K562 (cell line): ENCODE measurements around the gene NUDT22. TPM values are rescaled to one million over a fixed set of nuclear protein-coding genes. Genes with fewer than 3 reads are reported as not detected.

Experiments used
- CCAR2 ChIP-seq: fragments of 200-400 bp; formaldehyde crosslinking; IDR thresholded peaks from 2 replicates; pipeline ENCODE4 v1.6.1; 2017; ENCODE audit warnings: mild to moderate bottlenecking, low read depth, low read length
- GABPB2 ChIP-seq: fragments of 250-450 bp; sonication (Bioruptor Pico); conservative IDR thresholded peaks from 2 replicates; pipeline ENCODE4 v1.5.1; 2021; ENCODE audit warnings: mild to moderate bottlenecking
- ILF3 ChIP-seq: fragments of 450-650 bp; IDR thresholded peaks from 2 replicates; pipeline ENCODE4 v1.6.1; 2018; ENCODE audit warnings: antibody characterized with exemption, mild to moderate bottlenecking, moderate library complexity, borderline replicate concordance
- JUND ChIP-seq, 2 experiments: IDR thresholded peaks; 2 replicates in 1 of 2; 3 replicates in 1 of 2; pipeline ENCODE4 v1.6.1; 2011; ENCODE audit warnings: borderline replicate concordance in 2 of 2, low read depth in 2 of 2, low read length in 2 of 2, improper control_type of control experiment in 1 of 2, missing biosample characterization in 1 of 2, missing genetic modification characterization in 1 of 2, missing genetic modification reagents in 1 of 2
- MTA2 ChIP-seq: fragments of 450-650 bp; IDR thresholded peaks from 2 replicates; pipeline ENCODE4 v1.6.1; 2016; ENCODE audit warnings: low read depth
- NBN ChIP-seq: fragments of 450-650 bp; IDR thresholded peaks from 2 replicates; pipeline ENCODE4 v1.6.1; 2016; ENCODE audit warnings: low read depth, mild to moderate bottlenecking
- NCOA2 ChIP-seq, 2 experiments: fragments of 450-650 bp; IDR thresholded peaks; 2 replicates each; pipeline ENCODE4 v1.6.1; 2018; ENCODE audit warnings: mild to moderate bottlenecking in 2 of 2, moderate library complexity in 1 of 2; ENCODE audit not compliant: partially characterized antibody in 2 of 2
- PHF21A ChIP-seq: fragments of 450-650 bp; IDR thresholded peaks from 2 replicates; pipeline ENCODE4 v1.6.1; 2017; ENCODE audit warnings: low read depth, borderline replicate concordance
- RBM34 ChIP-seq: fragments of 200-400 bp; formaldehyde crosslinking; IDR thresholded peaks from 2 replicates; pipeline ENCODE4 v1.6.1; 2018; ENCODE audit warnings: low read length, borderline replicate concordance; ENCODE audit not compliant: insufficient read depth
- RFX1 ChIP-seq: fragments of 450-650 bp; IDR thresholded peaks from 2 replicates; pipeline ENCODE4 v1.6.1; 2016; ENCODE audit warnings: mild to moderate bottlenecking, moderate library complexity
- RHOXF2B ChIP-seq: fragments of 250-450 bp; sonication (Bioruptor Pico); conservative IDR thresholded peaks from 2 replicates; pipeline ENCODE4 v1.5.1; 2021
- SNRNP70 ChIP-seq: fragments of 200-400 bp; formaldehyde crosslinking; optimal IDR thresholded peaks from 2 replicates; pipeline ENCODE3; 2017; ENCODE audit warnings: low read depth, low read length
- SRSF1 ChIP-seq: fragments of 200-400 bp; formaldehyde crosslinking; IDR thresholded peaks from 2 replicates; pipeline ENCODE4 v1.6.1; 2017; ENCODE audit warnings: mild to moderate bottlenecking, low read depth, low read length, moderate library complexity
- STAT5A ChIP-seq: IDR thresholded peaks from 2 replicates; pipeline ENCODE4 v1.6.1; 2012; ENCODE audit warnings: low read length, inconsistent platforms, borderline replicate concordance
- TAF9B ChIP-seq: fragments of 450-650 bp; IDR thresholded peaks from 2 replicates; pipeline ENCODE4 v1.6.1; 2018; ENCODE audit warnings: mild to moderate bottlenecking; ENCODE audit not compliant: partially characterized antibody
- ZNF174 ChIP-seq: fragments of 250-450 bp; sonication (Bioruptor Pico); IDR thresholded peaks from 2 replicates; pipeline ENCODE4 v1.4.0; 2020; ENCODE audit warnings: mild to moderate bottlenecking
- ZNF354B ChIP-seq: fragments of 250-450 bp; sonication (Bioruptor Pico); IDR thresholded peaks from 2 replicates; pipeline ENCODE4 v1.4.0; 2020
- ZNF551 ChIP-seq: fragments of 250-450 bp; sonication (Bioruptor Pico); IDR thresholded peaks from 2 replicates; pipeline ENCODE4 v1.5.0; 2021; ENCODE audit warnings: mild to moderate bottlenecking, moderate library complexity
- ZNF583 ChIP-seq: fragments of 250-450 bp; sonication (Bioruptor Pico); IDR thresholded peaks from 2 replicates; pipeline ENCODE4 v1.4.0; 2020
- ZNF830 ChIP-seq: fragments of 250-450 bp; sonication (Bioruptor Pico); IDR thresholded peaks from 2 replicates; pipeline ENCODE4 v1.5.0; 2021; ENCODE audit warnings: mild to moderate bottlenecking
- polyA plus RNA-seq, 8 experiments: library from polyadenylated mRNA; depleted of rRNA in 4 of 8; stranded (reverse) in 5 of 8; unstranded in 3 of 8; fragments of >200 nt; fragmentation: Nextera tagmentation in 2 of 8; fragmentation: Illumina TruSeq in 1 of 8; extraction: Ambion mirVana in 2 of 8; extraction: Trizol in 1 of 8; gene quantifications; 2 replicates each; pipeline versions ENCODE4 v1.2.1 to v1.2.3, GENCODE V29; 2011 to 2014; ENCODE audit warnings: inconsistent platforms in 1 of 8, missing spikeins in 1 of 8
- total RNA-seq, 7 experiments: library from RNA; depleted of rRNA in 6 of 7; stranded (reverse); fragments of >200 nt in 6 of 7; fragmentation: Illumina TruSeq in 2 of 7; extraction: Trizol in 2 of 7; gene quantifications; 2 replicates each; pipeline versions ENCODE4 v1.2.1 to v1.2.3, GENCODE V29; 2011 to 2021; ENCODE audit warnings: low replicate concordance in 1 of 7
- TF ChIP-seq, protein P1 (sequence below): fragments of 250-450 bp; sonication (Bioruptor Pico); IDR thresholded peaks from 2 replicates; pipeline ENCODE4 v1.4.0; 2020; ENCODE audit warnings: mild to moderate bottlenecking
- TF ChIP-seq, protein P2 (sequence below): sonication (generic); formaldehyde crosslinking; IDR thresholded peaks from 2 replicates; pipeline ENCODE4 v1.8.1; 2023; ENCODE audit warnings: mild to moderate bottlenecking, missing genetic modification reagents
- TF ChIP-seq, protein P3 (sequence below): fragments of 150-350 bp; conservative IDR thresholded peaks from 2 replicates; pipeline ENCODE4 v1.6.1; 2014; ENCODE audit warnings: low read length

The NUDT22 gene
- total and polyA plus RNA-seq, 9 of the 15 experiments (the other 6 are each of a cell fraction or from before 2014, with no cell fraction given): 6.3 to 92.6 (median 37.4) TPM

DNA sequence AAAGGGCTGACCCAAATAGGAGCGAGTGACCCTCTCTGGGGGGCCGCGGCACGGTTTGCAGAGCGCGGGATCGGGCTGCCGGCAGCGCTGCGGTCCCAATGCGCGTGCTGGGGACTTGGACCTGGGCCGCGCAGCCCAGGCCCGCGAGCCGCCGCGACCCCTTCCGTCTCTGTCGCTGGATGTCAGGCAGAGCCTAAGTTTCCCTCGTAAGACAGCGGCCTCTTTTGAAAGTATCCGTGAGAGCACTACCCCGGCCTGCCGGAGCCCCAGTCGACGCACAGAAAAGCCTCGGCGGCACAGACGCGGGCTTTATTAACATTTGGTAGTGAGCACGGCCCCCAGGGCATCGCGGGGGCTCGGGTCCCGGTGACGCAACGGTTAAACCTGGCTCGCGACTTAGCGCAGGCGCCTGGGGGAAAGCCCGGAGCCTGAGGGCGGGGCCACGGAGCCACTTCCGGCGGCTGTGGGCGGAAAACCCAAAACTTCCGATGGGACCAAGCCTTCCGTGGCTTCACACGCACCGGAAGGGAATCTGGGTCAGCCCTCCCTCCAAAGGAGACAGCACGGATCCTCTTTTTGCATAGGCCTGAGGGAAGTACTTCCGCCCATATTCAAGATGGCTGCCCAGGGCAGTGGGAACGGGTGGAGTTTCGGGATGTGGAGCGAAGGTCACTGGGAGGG, 43.6 kb downstream of the NUDT22 start (continued):
- TF ChIP-seq CCAR2 (no peak), RFX1 (no peak), MTA2 (peak; percentile 91), RBM34 (no peak), ILF3 (0 out of 2 replicates have a peak, but pooled peaks have one; percentile 1), ZNF830 (CRISPR knock-in tag) (peak; percentile 93; the same call in 1 of the 2 replicates), SRSF1 (peak; percentile 76; the same call in 1 of the 2 replicates), RHOXF2B (CRISPR knock-in tag) (no peak), ZNF174 (CRISPR knock-in tag) (no peak), GABPB2 (CRISPR knock-in tag) (0 out of 2 replicates have a peak, but pooled peaks have one; percentile 15), ZNF354B (CRISPR knock-in tag) (no peak), NCOA2 (IDR thresholded peaks at IDR 0.05; ENCODE audit: partially characterized antibody in 2 of 2) (no peak), SNRNP70 (no peak), NBN (no peak), ZNF583 (CRISPR knock-in tag) (peak; percentile 44; the same call in 1 of the 2 replicates), JUND (IDR thresholded peaks at IDR 0.05; ENCODE audit: borderline replicate concordance, low read depth, low read length) (peak; percentile 64), JUND (tag; IDR thresholded peaks at IDR 0.05; ENCODE audit: borderline replicate concordance, low read depth, low read length) (no peak; the same call in 2 of the 3 replicates), TAF9B (no peak), STAT5A (no peak; the same call in 1 of the 2 replicates), PHF21A (no peak), ZNF551 (CRISPR knock-in tag) (no peak)
- TF ChIP-seq, protein P1, sequence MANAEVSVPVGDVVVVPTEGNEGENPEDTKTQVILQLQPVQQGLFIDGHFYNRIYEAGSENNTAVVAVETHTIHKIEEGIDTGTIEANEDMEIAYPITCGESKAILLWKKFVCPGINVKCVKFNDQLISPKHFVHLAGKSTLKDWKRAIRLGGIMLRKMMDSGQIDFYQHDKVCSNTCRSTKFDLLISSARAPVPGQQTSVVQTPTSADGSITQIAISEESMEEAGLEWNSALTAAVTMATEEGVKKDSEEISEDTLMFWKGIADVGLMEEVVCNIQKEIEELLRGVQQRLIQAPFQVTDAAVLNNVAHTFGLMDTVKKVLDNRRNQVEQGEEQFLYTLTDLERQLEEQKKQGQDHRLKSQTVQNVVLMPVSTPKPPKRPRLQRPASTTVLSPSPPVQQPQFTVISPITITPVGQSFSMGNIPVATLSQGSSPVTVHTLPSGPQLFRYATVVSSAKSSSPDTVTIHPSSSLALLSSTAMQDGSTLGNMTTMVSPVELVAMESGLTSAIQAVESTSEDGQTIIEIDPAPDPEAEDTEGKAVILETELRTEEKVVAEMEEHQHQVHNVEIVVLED (CRISPR knock-in tag): 0 out of 2 replicates have a peak, but pooled peaks have one; percentile 4
- TF ChIP-seq, protein P2, sequence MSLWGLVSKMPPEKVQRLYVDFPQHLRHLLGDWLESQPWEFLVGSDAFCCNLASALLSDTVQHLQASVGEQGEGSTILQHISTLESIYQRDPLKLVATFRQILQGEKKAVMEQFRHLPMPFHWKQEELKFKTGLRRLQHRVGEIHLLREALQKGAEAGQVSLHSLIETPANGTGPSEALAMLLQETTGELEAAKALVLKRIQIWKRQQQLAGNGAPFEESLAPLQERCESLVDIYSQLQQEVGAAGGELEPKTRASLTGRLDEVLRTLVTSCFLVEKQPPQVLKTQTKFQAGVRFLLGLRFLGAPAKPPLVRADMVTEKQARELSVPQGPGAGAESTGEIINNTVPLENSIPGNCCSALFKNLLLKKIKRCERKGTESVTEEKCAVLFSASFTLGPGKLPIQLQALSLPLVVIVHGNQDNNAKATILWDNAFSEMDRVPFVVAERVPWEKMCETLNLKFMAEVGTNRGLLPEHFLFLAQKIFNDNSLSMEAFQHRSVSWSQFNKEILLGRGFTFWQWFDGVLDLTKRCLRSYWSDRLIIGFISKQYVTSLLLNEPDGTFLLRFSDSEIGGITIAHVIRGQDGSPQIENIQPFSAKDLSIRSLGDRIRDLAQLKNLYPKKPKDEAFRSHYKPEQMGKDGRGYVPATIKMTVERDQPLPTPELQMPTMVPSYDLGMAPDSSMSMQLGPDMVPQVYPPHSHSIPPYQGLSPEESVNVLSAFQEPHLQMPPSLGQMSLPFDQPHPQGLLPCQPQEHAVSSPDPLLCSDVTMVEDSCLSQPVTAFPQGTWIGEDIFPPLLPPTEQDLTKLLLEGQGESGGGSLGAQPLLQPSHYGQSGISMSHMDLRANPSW: no peak
- TF ChIP-seq, protein P3, sequence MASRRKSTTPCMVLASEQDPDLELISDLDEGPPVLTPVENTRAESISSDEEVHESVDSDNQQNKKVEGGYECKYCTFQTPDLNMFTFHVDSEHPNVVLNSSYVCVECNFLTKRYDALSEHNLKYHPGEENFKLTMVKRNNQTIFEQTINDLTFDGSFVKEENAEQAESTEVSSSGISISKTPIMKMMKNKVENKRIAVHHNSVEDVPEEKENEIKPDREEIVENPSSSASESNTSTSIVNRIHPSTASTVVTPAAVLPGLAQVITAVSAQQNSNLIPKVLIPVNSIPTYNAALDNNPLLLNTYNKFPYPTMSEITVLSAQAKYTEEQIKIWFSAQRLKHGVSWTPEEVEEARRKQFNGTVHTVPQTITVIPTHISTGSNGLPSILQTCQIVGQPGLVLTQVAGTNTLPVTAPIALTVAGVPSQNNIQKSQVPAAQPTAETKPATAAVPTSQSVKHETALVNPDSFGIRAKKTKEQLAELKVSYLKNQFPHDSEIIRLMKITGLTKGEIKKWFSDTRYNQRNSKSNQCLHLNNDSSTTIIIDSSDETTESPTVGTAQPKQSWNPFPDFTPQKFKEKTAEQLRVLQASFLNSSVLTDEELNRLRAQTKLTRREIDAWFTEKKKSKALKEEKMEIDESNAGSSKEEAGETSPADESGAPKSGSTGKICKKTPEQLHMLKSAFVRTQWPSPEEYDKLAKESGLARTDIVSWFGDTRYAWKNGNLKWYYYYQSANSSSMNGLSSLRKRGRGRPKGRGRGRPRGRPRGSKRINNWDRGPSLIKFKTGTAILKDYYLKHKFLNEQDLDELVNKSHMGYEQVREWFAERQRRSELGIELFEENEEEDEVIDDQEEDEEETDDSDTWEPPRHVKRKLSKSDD: 0 out of 2 replicates have a peak, but pooled peaks have one; percentile 12
